ENCODE measurements around the gene WSCD1. TPM values are rescaled to one million over a fixed set of nuclear protein-coding genes. Genes with fewer than 3 reads are reported as not detected.

WSCD1 gene
- total and polyA plus RNA-seq, 2 of the 4 experiments (the other 2 are of a cell fraction), result 0.07 TPM; not detected in 1

GRCh38 chr17:6094453-6094852 is 24.3 kb downstream of the WSCD1 start:
- no peak for DNase-seq
- in situ Hi-C loops (cut with MboI; ENCODE audit: low sequenced_read_pairs), result no loop called here
- BruUV-seq (replicated peaks), result no TSS peak

More at GRCh38 chr17:6094453-6094852, 24.3 kb downstream of the WSCD1 start:
- Histone ChIP-seq H4K8ac (ENCODE audit: low read depth in 2 of 2, low read length in 2 of 2) (no peak overlapping the region), H2BK5ac (ENCODE audit: low read depth, low read length, poor library complexity, severe bottlenecking) (no peak overlapping the region), H3K4ac (ENCODE audit: low read depth, low read length) (no peak overlapping the region), H3K23ac (ENCODE audit: low read depth, low read length) (no peak overlapping the region), H3K18ac (ENCODE audit: low read depth, low read length) (no peak overlapping the region), H3K4me2 (ENCODE audit: low read depth, low read length) (no peak overlapping the region), H2BK120ac (ENCODE audit: low read depth, low read length) (no peak overlapping the region), H3K9ac (ENCODE audit: low read depth, low read length) (no peak overlapping the region), H3K4me1 (ENCODE audit: control insufficient read depth, insufficient read depth, low read length) (no peaks in the 10 kb centered on the region), H3K4me3 (ENCODE audit: insufficient read depth, low read depth, low read length) (no peak overlapping the region), H2BK15ac (ENCODE audit: low read depth, low read length) (no peak overlapping the region), H3K9me3 (ENCODE audit: control insufficient read depth, insufficient read depth, low read length) (peaks cover 8% of the 10 kb centered on the region; the same call in 1 of the 2 replicates), H2BK20ac (ENCODE audit: low read depth, low read length) (no peak overlapping the region), H2AFZ (replicated peaks; ENCODE audit: low read length, poor library complexity) (no peak overlapping the region), H2AK5ac (ENCODE audit: low read depth, low read length) (no peak overlapping the region), H4K20me1 (ENCODE audit: insufficient read depth, low read length) (no peaks in the 10 kb centered on the region), H4K5ac (ENCODE audit: low read depth, low read length) (no peak overlapping the region), H3K27ac (ENCODE audit: insufficient read depth, low read length) (no peak overlapping the region), H4K91ac (ENCODE audit: insufficient read depth, low read depth, low read length) (no peak overlapping the region), H2AK9ac (replicated peaks; ENCODE audit: low read depth, low read length, poor library complexity) (no peak overlapping the region), H3K9me1 (ENCODE audit: insufficient read depth, low read length) (no peaks in the 10 kb centered on the region), H3K36me3 (ENCODE audit: control insufficient read depth, insufficient read depth, low read length) (no peaks in the 10 kb centered on the region), H3K14ac (replicated peaks; ENCODE audit: low read depth, low read length) (no peak overlapping the region), H3K79me1 (ENCODE audit: low read depth in 1 of 2, low read length in 2 of 2) (no peaks in the 10 kb centered on the region), H3K56ac (ENCODE audit: extremely low read depth, insufficient read depth, low read length) (no peak overlapping the region), H3K27me3 (ENCODE audit: control insufficient read depth, insufficient read depth, low read length) (no peaks in the 10 kb centered on the region)
- ATAC-seq (ENCODE audit: low read depth), result no peak
- intact Hi-C loops (cut with micrococcal nuclease), result no loop called here
- WGBS, 2 experiments (ENCODE audit: extremely low coverage in 2 of 2, insufficient read length in 1 of 2), result 56% methylated on average over 1 of the region's 1 CpG; no CpG with 5 or more reads in 1 of the 2 experiments
- dilution Hi-C loops (cut with HindIII; ENCODE audit: low sequenced_read_pairs, unreplicated experiment), result no loop called here
- CTCF ChIA-PET, result no interaction called here
- TF ChIP-seq BHLHE40 (IDR thresholded peaks at IDR 0.05; ENCODE audit: low read depth, low read length) (no peak), SMC3 (IDR thresholded peaks at IDR 0.05; ENCODE audit: low read depth, low read length) (no peak), POLR2A (IDR thresholded peaks at IDR 0.05; ENCODE audit: low read depth, low read length) (no peak), CTCF (conservative IDR thresholded peaks at IDR 0.05; ENCODE audit: low read depth, low read length) (no peak)
- POLR2A ChIA-PET (ENCODE audit: unreplicated experiment), result no interaction called here

Measured in IMR-90 (cell line).